Measurements from ENCODE around the gene BTF3L4.

DNA sequence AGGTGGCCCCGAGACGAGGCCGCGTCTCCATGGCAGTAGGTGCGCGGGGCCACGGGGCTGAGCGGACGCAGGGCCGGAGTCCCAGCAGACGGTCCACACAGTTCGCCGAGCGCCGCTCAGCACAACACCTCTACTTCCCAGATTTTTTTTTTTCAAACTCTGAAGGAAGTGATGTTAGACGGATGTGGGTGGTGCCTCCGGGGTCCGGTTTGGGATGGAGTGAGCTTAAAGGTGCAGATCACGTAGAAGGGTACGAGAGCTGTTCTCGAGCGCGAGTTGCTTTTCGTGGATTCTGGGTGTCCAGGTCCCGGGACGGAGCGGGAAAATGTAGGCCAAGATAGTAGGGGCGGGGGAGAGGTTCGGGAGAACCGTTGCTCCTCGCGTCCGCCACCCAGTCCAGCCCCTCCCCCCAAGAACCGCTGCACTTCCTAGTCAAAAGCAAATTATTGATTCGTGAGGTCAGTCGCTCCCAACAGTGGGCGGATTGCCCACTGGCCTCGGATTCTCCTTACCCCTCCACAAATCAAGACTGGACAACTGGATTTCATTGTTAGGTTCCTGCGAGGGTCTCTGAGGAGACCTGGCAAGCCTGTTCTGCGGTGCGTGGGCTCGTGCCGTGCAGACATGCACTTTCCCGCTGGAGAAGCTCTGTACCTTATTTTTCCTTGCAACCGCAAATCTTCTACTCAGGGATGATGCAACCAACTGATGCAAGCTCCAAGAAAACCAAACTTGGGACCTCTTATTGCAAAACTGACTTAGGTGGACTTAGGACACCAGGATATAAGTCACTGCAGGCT, 829 bp upstream of the BTF3L4 start, which contains the start of gene TXNDC12:
- TF ChIP-seq CTCF (IDR thresholded peaks at IDR 0.05) = no peak
- peak; percentile 44 to 67 for TF ChIP-seq POLR2A (IDR thresholded peaks at IDR 0.05)
- no peak for TF ChIP-seq EP300 (IDR thresholded peaks at IDR 0.05)
